ENCODE results near the gene PLAAT5. TPM values are rescaled to one million over a fixed set of nuclear protein-coding genes. Genes with fewer than 3 reads are reported as not detected.
A peak's percentile ranks its signal among the peaks of the same experiment; 100 is the strongest.

Gene PLAAT5
- total RNA-seq = 10 to 100 TPM; 14.0 to 18.1 TPM
- polyA plus RNA-seq (2013, experiment 1 of 2) = 0.71 TPM
- polyA plus RNA-seq (2013, experiment 2 of 2) = 0.33 TPM
- long read RNA-seq, experiment 1, partial matches to known transcripts = 2 of 8 reads
- long read RNA-seq, experiment 1, other reads (novel, unspliced or antisense) = 5 of 8 reads
- long read RNA-seq, experiment 2, partial matches to known transcripts = 9 of 28 reads
- long read RNA-seq, experiment 2, other reads (novel, unspliced or antisense) = 13 of 28 reads
- long read RNA-seq, experiment 3, transcript HRASLS5-206 (6 exons, 3,032 nt) = major isoform, 6 of 41 reads
- long read RNA-seq, experiment 3, transcript HRASLS5-201 (6 exons, 1,166 nt) = major isoform, 6 of 41 reads
- long read RNA-seq, experiment 3, partial matches to known transcripts = 13 of 41 reads
- long read RNA-seq, experiment 3, other reads (novel, unspliced or antisense) = 14 of 41 reads
- long read RNA-seq, experiment 4, partial matches to known transcripts = 2 of 11 reads
- long read RNA-seq, experiment 4, other reads (novel, unspliced or antisense) = 4 of 11 reads

GRCh38 chr11:63490551-63491239, at the start of gene PLAAT5:
Gene PLAAT5, minus strand, starts transcription at chr11:63491167. Its CDS starts 133 bp downstream, at chr11:63491034.
- Mint-ChIP-seq H3K9me3 (peaks cover 27% of the 10 kb centered on the region), H3K36me3 (ENCODE audit: low read depth) (peaks cover 22% of the 10 kb centered on the region), H3K4me3 (peak within 1 kb of the TSS; percentile 79), H3K27ac (peak within 1 kb of the TSS; percentile 93), H3K4me1 (peaks cover 27% of the 10 kb centered on the region), H3K27me3 (ENCODE audit: insufficient read depth) (peaks cover 7% of the 10 kb centered on the region)
- Histone ChIP-seq H3K9ac (ENCODE audit: extremely low read depth, low read length, poor library complexity, severe bottlenecking) (no peak within 1 kb of the TSS), H3K4me1 (ENCODE audit: control insufficient read depth, insufficient read depth, low read length) (no peaks in the 10 kb centered on the region), H3K9me3 (ENCODE audit: control insufficient read depth, low read length) (peaks cover 56% of the 10 kb centered on the region), H3K4me3 (ENCODE audit: low read length) (peak within 1 kb of the TSS; percentile 64), H3K27me3 (ENCODE audit: control insufficient read depth, insufficient read depth, low read length, poor library complexity, severe bottlenecking) (no peaks in the 10 kb centered on the region), H3K27ac (ENCODE audit: low read depth, low read length) (no peak within 1 kb of the TSS), H3K36me3 (ENCODE audit: control insufficient read depth, insufficient read depth, low read length) (no peaks in the 10 kb centered on the region)
- WGBS, 2 experiments (ENCODE audit: insufficient coverage in 1 of 2, insufficient read length in 1 of 2) = 80 to 88% methylated on average over 19 to 60 of the region's 60 CpGs
- DNase-seq = peak; percentile 82
- TF ChIP-seq, protein P1, sequence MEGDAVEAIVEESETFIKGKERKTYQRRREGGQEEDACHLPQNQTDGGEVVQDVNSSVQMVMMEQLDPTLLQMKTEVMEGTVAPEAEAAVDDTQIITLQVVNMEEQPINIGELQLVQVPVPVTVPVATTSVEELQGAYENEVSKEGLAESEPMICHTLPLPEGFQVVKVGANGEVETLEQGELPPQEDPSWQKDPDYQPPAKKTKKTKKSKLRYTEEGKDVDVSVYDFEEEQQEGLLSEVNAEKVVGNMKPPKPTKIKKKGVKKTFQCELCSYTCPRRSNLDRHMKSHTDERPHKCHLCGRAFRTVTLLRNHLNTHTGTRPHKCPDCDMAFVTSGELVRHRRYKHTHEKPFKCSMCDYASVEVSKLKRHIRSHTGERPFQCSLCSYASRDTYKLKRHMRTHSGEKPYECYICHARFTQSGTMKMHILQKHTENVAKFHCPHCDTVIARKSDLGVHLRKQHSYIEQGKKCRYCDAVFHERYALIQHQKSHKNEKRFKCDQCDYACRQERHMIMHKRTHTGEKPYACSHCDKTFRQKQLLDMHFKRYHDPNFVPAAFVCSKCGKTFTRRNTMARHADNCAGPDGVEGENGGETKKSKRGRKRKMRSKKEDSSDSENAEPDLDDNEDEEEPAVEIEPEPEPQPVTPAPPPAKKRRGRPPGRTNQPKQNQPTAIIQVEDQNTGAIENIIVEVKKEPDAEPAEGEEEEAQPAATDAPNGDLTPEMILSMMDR (conservative IDR thresholded peaks at IDR 0.05) = no peak

DNA sequence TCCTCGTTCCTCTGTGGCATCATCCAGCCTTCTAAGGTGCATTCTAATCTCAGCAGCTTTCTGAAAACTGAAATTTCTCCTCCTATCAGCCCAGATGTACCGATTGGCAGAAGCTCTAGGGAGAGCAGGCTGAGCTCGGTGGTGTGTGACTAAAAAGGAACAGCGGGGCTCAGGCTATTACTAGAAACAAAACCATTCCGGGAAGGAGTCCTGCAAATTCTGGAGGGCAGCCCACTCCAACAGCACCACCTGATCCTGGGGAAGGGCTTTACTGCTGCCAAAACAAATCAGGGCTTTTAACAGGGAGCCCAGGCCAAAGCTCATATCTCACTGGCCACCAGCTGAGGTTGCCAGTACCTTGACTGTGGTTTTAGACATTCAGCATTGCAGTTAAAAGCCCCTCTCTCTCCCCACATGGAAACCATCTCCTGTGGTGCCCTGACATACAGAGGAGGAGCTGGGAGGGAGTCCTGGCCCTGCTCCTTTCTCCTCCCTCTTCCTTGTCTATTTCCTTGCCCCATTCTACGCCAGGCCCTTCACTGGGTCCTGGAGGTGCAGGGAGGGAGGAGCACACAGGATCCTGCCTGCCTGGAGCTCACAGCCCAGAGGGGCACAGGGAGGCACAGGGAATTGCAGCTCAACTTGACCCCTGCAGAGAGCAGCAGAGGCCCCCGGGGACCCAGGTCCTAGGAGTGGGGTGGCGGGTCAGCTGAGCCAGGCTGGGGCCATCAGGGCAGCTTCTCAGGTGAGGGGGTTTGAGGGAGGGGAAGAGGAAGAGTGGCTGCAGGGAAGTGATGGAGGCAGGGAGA, 46.5 kb upstream of the PLAAT5 start:
- Histone ChIP-seq H3K9ac (ENCODE audit: extremely low read depth, low read length, poor library complexity, severe bottlenecking) (no peak overlapping the region), H3K27me3 (ENCODE audit: control insufficient read depth, insufficient read depth, low read length, poor library complexity, severe bottlenecking) (no peaks in the 10 kb centered on the region), H3K36me3 (ENCODE audit: control insufficient read depth, insufficient read depth, low read length) (no peaks in the 10 kb centered on the region), H3K27ac (ENCODE audit: low read depth, low read length) (no peak overlapping the region), H3K4me1 (ENCODE audit: control insufficient read depth, insufficient read depth, low read length) (no peaks in the 10 kb centered on the region), H3K9me3 (ENCODE audit: control insufficient read depth, low read length) (no peaks in the 10 kb centered on the region), H3K4me3 (ENCODE audit: low read length) (no peak overlapping the region)
- Mint-ChIP-seq H3K4me3 (no peak overlapping the region), H3K36me3 (ENCODE audit: low read depth) (no peaks in the 10 kb centered on the region), H3K4me1 (peaks cover 24% of the 10 kb centered on the region), H3K27me3 (ENCODE audit: insufficient read depth) (peaks cover 3% of the 10 kb centered on the region), H3K27ac (no peak overlapping the region), H3K9me3 (no peaks in the 10 kb centered on the region)
- DNase-seq = no peak
- WGBS, 2 experiments (ENCODE audit: insufficient coverage in 1 of 2, insufficient read length in 1 of 2) = 86 to 88% methylated on average over 7 to 8 of the region's 8 CpGs
- TF ChIP-seq, protein P1 (conservative IDR thresholded peaks at IDR 0.05) = no peak

GRCh38 chr11:63536669-63537292, 45.8 kb upstream of the PLAAT5 start, which contains the start of gene PLAAT4:
Gene PLAAT4, plus strand, starts transcription at chr11:63536808. Its CDS starts 61 bp downstream, at chr11:63536869.
- H3K9me3 ChIP-seq (ENCODE audit: control insufficient read depth, low read length) = no peaks in the 10 kb centered on the region
- Mint-ChIP-seq H3K9me3 (peaks cover 2% of the 10 kb centered on the region), H3K27ac (no peak within 1 kb of the TSS), H3K27me3 (ENCODE audit: insufficient read depth) (peaks cover 3% of the 10 kb centered on the region), H3K4me1 (peaks cover 29% of the 10 kb centered on the region), H3K4me3 (no peak within 1 kb of the TSS), H3K36me3 (ENCODE audit: low read depth) (no peaks in the 10 kb centered on the region)
- no peaks in the 10 kb centered on the region for H3K4me1 ChIP-seq (ENCODE audit: control insufficient read depth, insufficient read depth, low read length)
- no peaks in the 10 kb centered on the region for H3K36me3 ChIP-seq (ENCODE audit: control insufficient read depth, insufficient read depth, low read length)
- no peak within 1 kb of the TSS for H3K4me3 ChIP-seq (ENCODE audit: low read length)
- no peak within 1 kb of the TSS for H3K27ac ChIP-seq (ENCODE audit: low read depth, low read length)
- TF ChIP-seq, protein P1 (conservative IDR thresholded peaks at IDR 0.05) = no peak
- H3K9ac ChIP-seq (ENCODE audit: extremely low read depth, low read length, poor library complexity, severe bottlenecking) = no peak within 1 kb of the TSS
- H3K27me3 ChIP-seq (ENCODE audit: control insufficient read depth, insufficient read depth, low read length, poor library complexity, severe bottlenecking) = no peaks in the 10 kb centered on the region
- DNase-seq = no peak
- 91 to 92% methylated on average over 5 to 10 of the region's 10 CpGs for WGBS, 2 experiments (ENCODE audit: insufficient coverage in 1 of 2, insufficient read length in 1 of 2)
